Keratinocyte (primary cell): ENCODE data around the gene KREMEN2. TPM values are rescaled to one million over a fixed set of nuclear protein-coding genes. Genes with fewer than 3 reads are reported as not detected.

Source experiments
- DNase-seq: peaks from one replicate; pipeline ENCODE4 v3.0.0-alpha.2; 2011; ENCODE audit warnings: low read depth, missing footprints, low spot score
- FAIRE-seq: peaks from 2 replicates; lab custom pipeline; 2011; peaks lifted over from hg19 to GRCh38; lab: Jason Lieb, UNC
- H2AFZ ChIP-seq: 2 replicates; pipeline ENCODE4 v1.6.0; 2012; ENCODE audit warnings: low read length, control low read depth, inconsistent platforms; ENCODE audit not compliant: control insufficient read depth
- H3K27ac ChIP-seq: 2 replicates; pipeline ENCODE4 v1.5.1; 2011; ENCODE audit warnings: low read length; ENCODE audit not compliant: control insufficient read depth, insufficient read depth
- H3K27me3 ChIP-seq: 3 replicates; pipeline ENCODE4 v1.6.0; 2011; ENCODE audit warnings: low read length; ENCODE audit not compliant: control insufficient read depth, insufficient read depth; ENCODE audit errors: extremely low read depth
- H3K36me3 ChIP-seq, 2 experiments: 2 replicates in 1 of 2; 3 replicates in 1 of 2; pipeline ENCODE4 v1.5.1; 2011; ENCODE audit warnings: low read length in 2 of 2, mild to moderate bottlenecking in 1 of 2; ENCODE audit not compliant: control insufficient read depth in 2 of 2, insufficient read depth in 2 of 2; ENCODE audit errors: extremely low read depth in 1 of 2
- H3K4me1 ChIP-seq: 3 replicates; pipeline ENCODE4 v1.5.1; 2011; ENCODE audit warnings: low read length; ENCODE audit not compliant: control insufficient read depth, insufficient read depth; ENCODE audit errors: extremely low read depth
- H3K4me2 ChIP-seq: 3 replicates; pipeline ENCODE4 v1.6.0; 2011; ENCODE audit warnings: low read depth, low read length; ENCODE audit not compliant: control insufficient read depth, insufficient read depth; ENCODE audit errors: extremely low read depth
- H3K4me3 ChIP-seq, 3 experiments: fragments of 200-600 bp in 1 of 3; sonication (generic) in 1 of 3; 2 replicates in 2 of 3; 3 replicates in 1 of 3; pipeline ENCODE4 v1.5.1; 2011 to 2016; ENCODE audit warnings: low read length in 3 of 3, mild to moderate bottlenecking in 3 of 3, control low read depth in 2 of 3, inconsistent platforms in 1 of 3, low read depth in 1 of 3, mixed read lengths in 1 of 3, mixed run types in 1 of 3, moderate library complexity in 1 of 3; ENCODE audit not compliant: control insufficient read depth in 2 of 3, insufficient read depth in 2 of 3; ENCODE audit errors: extremely low read depth in 1 of 3
- H3K79me2 ChIP-seq: 2 replicates; pipeline ENCODE4 v1.6.0; 2012; ENCODE audit warnings: low read length; ENCODE audit not compliant: control insufficient read depth, insufficient read depth
- H3K9ac ChIP-seq: 3 replicates; pipeline ENCODE4 v1.6.0; 2011; ENCODE audit warnings: low read length; ENCODE audit not compliant: control insufficient read depth, insufficient read depth; ENCODE audit errors: extremely low read depth
- H3K9me1 ChIP-seq: 3 replicates; pipeline ENCODE4 v1.6.0; 2011; ENCODE audit warnings: low read length; ENCODE audit not compliant: control insufficient read depth, insufficient read depth; ENCODE audit errors: extremely low read depth
- H3K9me3 ChIP-seq: 2 replicates; pipeline ENCODE4 v1.5.1; 2012; ENCODE audit warnings: low read depth, low read length; ENCODE audit not compliant: control insufficient read depth
- H4K20me1 ChIP-seq: 3 replicates; pipeline ENCODE4 v1.6.0; 2011; ENCODE audit warnings: low read length; ENCODE audit not compliant: control insufficient read depth, insufficient read depth; ENCODE audit errors: extremely low read depth
- EZH2 ChIP-seq: IDR thresholded peaks from one replicate; pipeline ENCODE4 v1.6.1; 2012; ENCODE audit warnings: inconsistent platforms, mild to moderate bottlenecking, low read length, moderate library complexity
- dilution Hi-C: fragments of 300-500 bp; cut with MboI; formaldehyde crosslinking; loops from one replicate; pipeline ENCODE4 v1.7.0; 2020; ENCODE audit warnings: low sequenced_read_pairs; ENCODE audit not compliant: extremely low pct_ligation_motif_present
- polyA plus RNA-seq, 5 experiments: library from polyadenylated mRNA; depleted of rRNA in 3 of 5; stranded (reverse) in 3 of 5; stranded (forward) in 1 of 5; unstranded in 1 of 5; fragments of >200 nt; gene quantifications; 1 replicate in 1 of 5; 2 replicates in 3 of 5; 3 replicates in 1 of 5; pipeline versions ENCODE4 v1.2.1 to v1.2.3, GENCODE V29; 2011 to 2012; ENCODE audit warnings: missing spikeins in 2 of 5, low read depth in 1 of 5, low replicate concordance in 1 of 5
- TF ChIP-seq, protein P1 (sequence below), 3 experiments: IDR thresholded peaks in 1 of 3; conservative IDR thresholded peaks in 1 of 3; optimal IDR thresholded peaks in 1 of 3; 2 replicates in 2 of 3; 3 replicates in 1 of 3; pipeline versions ENCODE3 to v1.5.1; 2011; ENCODE audit warnings: low read length in 3 of 3, mild to moderate bottlenecking in 3 of 3, moderate library complexity in 2 of 3, control low read depth in 1 of 3, inconsistent platforms in 1 of 3; ENCODE audit not compliant: insufficient read depth in 2 of 3; ENCODE audit errors: extremely low read depth in 1 of 3

KREMEN2 gene
- polyA plus RNA-seq, 1 donor (not counting 4 experiments of a cell fraction or from before 2014, with no cell fraction given): 3.3 TPM

DNA sequence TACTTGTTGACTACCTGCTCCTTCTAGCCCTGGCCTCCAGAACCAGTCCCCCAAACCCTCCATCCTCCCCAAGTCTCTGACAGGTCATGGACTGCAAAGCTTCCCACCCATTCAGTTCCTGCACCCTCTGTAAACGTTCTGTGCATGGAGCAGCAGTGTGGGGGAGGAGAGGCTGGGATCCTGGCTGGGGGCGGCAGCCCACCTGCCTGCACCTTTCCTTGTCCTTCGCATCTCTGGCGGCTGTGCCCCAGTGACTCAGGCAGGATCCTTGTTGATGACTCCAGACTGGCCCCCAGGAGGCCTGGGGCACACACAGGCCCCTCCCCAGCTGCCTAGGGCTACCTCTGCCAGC, 17.8 kb downstream of the KREMEN2 start:
- Histone ChIP-seq H3K9me1 (no peaks in the 10 kb centered on the region), H3K36me3 (no peaks in the 10 kb centered on the region), H3K4me3 (no peak overlapping the region), H4K20me1 (no peaks in the 10 kb centered on the region), H3K79me2 (peaks cover 17% of the 10 kb centered on the region), H3K27ac (no peak overlapping the region), H3K9ac (no peak overlapping the region), H3K9me3 (no peaks in the 10 kb centered on the region), H3K27me3 (no peaks in the 10 kb centered on the region), H3K4me2 (no peak overlapping the region), H2AFZ (no peak overlapping the region), H3K4me1 (peaks cover 31% of the 10 kb centered on the region)
- no peak for TF ChIP-seq EZH2
- TF ChIP-seq, protein P1, sequence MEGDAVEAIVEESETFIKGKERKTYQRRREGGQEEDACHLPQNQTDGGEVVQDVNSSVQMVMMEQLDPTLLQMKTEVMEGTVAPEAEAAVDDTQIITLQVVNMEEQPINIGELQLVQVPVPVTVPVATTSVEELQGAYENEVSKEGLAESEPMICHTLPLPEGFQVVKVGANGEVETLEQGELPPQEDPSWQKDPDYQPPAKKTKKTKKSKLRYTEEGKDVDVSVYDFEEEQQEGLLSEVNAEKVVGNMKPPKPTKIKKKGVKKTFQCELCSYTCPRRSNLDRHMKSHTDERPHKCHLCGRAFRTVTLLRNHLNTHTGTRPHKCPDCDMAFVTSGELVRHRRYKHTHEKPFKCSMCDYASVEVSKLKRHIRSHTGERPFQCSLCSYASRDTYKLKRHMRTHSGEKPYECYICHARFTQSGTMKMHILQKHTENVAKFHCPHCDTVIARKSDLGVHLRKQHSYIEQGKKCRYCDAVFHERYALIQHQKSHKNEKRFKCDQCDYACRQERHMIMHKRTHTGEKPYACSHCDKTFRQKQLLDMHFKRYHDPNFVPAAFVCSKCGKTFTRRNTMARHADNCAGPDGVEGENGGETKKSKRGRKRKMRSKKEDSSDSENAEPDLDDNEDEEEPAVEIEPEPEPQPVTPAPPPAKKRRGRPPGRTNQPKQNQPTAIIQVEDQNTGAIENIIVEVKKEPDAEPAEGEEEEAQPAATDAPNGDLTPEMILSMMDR (optimal IDR thresholded peaks at IDR 0.05 in 1 of 3, IDR thresholded peaks at IDR 0.05 in 1 of 3, conservative IDR thresholded peaks at IDR 0.05 in 1 of 3; ENCODE audit: extremely low read depth in 1 of 3, insufficient read depth in 2 of 3, low read length in 3 of 3): no peak
- DNase-seq (no peak), FAIRE-seq (no peak)
- dilution Hi-C loops: no loop called here

DNA sequence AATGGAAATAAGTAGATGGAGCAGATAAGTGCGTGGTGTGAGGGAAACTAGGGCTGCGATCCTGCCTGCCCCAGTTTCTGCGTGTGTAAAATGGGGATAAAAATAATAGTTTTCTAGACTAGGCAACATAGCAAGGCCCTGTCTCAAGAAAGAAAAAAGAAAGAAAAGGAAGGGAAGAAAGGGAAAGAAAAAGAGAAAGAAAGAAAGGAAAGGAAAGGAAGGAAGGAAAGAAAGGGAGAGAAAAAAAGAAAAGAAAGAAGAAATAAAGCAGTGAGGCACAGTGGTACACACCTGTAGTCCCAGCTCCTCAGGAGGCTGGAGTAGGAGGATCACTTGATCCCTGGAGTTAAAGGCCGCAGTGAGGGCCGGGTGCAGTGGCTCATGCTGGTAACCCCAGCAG, 18.3 kb downstream of the KREMEN2 start:
- Histone ChIP-seq H3K27me3 (no peaks in the 10 kb centered on the region), H3K79me2 (peaks cover 17% of the 10 kb centered on the region), H3K27ac (no peak overlapping the region), H3K4me3 (no peak overlapping the region), H3K4me2 (no peak overlapping the region), H2AFZ (no peak overlapping the region), H3K4me1 (peaks cover 31% of the 10 kb centered on the region), H4K20me1 (no peaks in the 10 kb centered on the region), H3K36me3 (no peaks in the 10 kb centered on the region), H3K9me1 (no peaks in the 10 kb centered on the region), H3K9ac (no peak overlapping the region), H3K9me3 (no peaks in the 10 kb centered on the region)
- TF ChIP-seq EZH2: no peak
- TF ChIP-seq, protein P1 (optimal IDR thresholded peaks at IDR 0.05 in 1 of 3, IDR thresholded peaks at IDR 0.05 in 1 of 3, conservative IDR thresholded peaks at IDR 0.05 in 1 of 3; ENCODE audit: extremely low read depth in 1 of 3, insufficient read depth in 2 of 3, low read length in 3 of 3): no peak
- FAIRE-seq: no peak
- dilution Hi-C loops: no loop called here
- DNase-seq: no peak
